ENCODE data around the gene RND1.

The RND1 gene

GRCh38 chr12:48903982-48904411, 38.3 kb upstream of the RND1 start:
- no peak for TF ChIP-seq OSR1 (CRISPR knock-in tag; IDR thresholded peaks at IDR 0.05)
- no peak for TF ChIP-seq BACH2 (CRISPR knock-in tag; IDR thresholded peaks at IDR 0.05; ENCODE audit: borderline replicate concordance)
- no peak for TF ChIP-seq ISL1 (CRISPR knock-in tag; IDR thresholded peaks at IDR 0.05)
- ATAC-seq, result peak; percentile 99

- TF ChIP-seq OSR1 (CRISPR knock-in tag; IDR thresholded peaks at IDR 0.05), result no peak
- TF ChIP-seq ARNTL (CRISPR knock-in tag; IDR thresholded peaks at IDR 0.05; ENCODE audit: borderline replicate concordance, low read depth), result no peak
- TF ChIP-seq ZFP30 (CRISPR knock-in tag; IDR thresholded peaks at IDR 0.05), result no peak
- TF ChIP-seq CSRNP3 (CRISPR knock-in tag; IDR thresholded peaks at IDR 0.05), result no peak
- no peak for TF ChIP-seq PATZ1 (CRISPR knock-in tag; IDR thresholded peaks at IDR 0.05; ENCODE audit: borderline replicate concordance)
- ATAC-seq, result no peak
Observed at GRCh38 chr12:48903363-48903981, 37.8 kb upstream of the RND1 start.

- no peak for ATAC-seq
- TF ChIP-seq ZNF8 (CRISPR knock-in tag; IDR thresholded peaks at IDR 0.05), result no peak
- TF ChIP-seq CSRNP3 (CRISPR knock-in tag; IDR thresholded peaks at IDR 0.05), result no peak
- TF ChIP-seq ISL1 (CRISPR knock-in tag; IDR thresholded peaks at IDR 0.05), result no peak
- no peak for TF ChIP-seq TSHZ2 (CRISPR knock-in tag; IDR thresholded peaks at IDR 0.05)
- no peak for TF ChIP-seq ZFP30 (CRISPR knock-in tag; IDR thresholded peaks at IDR 0.05)
- no peak for TF ChIP-seq PATZ1 (CRISPR knock-in tag; IDR thresholded peaks at IDR 0.05; ENCODE audit: borderline replicate concordance)
- no peak for TF ChIP-seq ZC3H10 (CRISPR knock-in tag; IDR thresholded peaks at IDR 0.05)
- no peak for TF ChIP-seq CREB5 (CRISPR knock-in tag; IDR thresholded peaks at IDR 0.05; ENCODE audit: low read depth)
- TF ChIP-seq OSR1 (CRISPR knock-in tag; IDR thresholded peaks at IDR 0.05), result no peak
- no peak for TF ChIP-seq RARB (CRISPR knock-in tag; IDR thresholded peaks at IDR 0.05)
- no peak for TF ChIP-seq GLIS3 (CRISPR knock-in tag; IDR thresholded peaks at IDR 0.05)
- TF ChIP-seq ZNF70 (CRISPR knock-in tag; IDR thresholded peaks at IDR 0.05), result no peak
- no peak for TF ChIP-seq ZFP3 (CRISPR knock-in tag; IDR thresholded peaks at IDR 0.05)
- TF ChIP-seq ZNF565 (CRISPR knock-in tag; conservative IDR thresholded peaks at IDR 0.05; ENCODE audit: low read depth), result no peak
- TF ChIP-seq TCF4 (CRISPR knock-in tag; IDR thresholded peaks at IDR 0.05; ENCODE audit: borderline replicate concordance), result no peak
- no peak for TF ChIP-seq TOX (CRISPR knock-in tag; IDR thresholded peaks at IDR 0.05; ENCODE audit: borderline replicate concordance)
- TF ChIP-seq PPARA (CRISPR knock-in tag; IDR thresholded peaks at IDR 0.05; ENCODE audit: borderline replicate concordance), result no peak
- TF ChIP-seq ARNTL (CRISPR knock-in tag; IDR thresholded peaks at IDR 0.05; ENCODE audit: borderline replicate concordance, low read depth), result no peak
Observed at GRCh38 chr12:48901278-48901677, 35.6 kb upstream of the RND1 start.

Measured in SK-N-SH treated with all-trans-retinoic acid at 6 μM for 48 hours (cell line).